Activated T-cell treated with anti-CD3 and anti-CD28 coated beads, Interleukin-2, amount 50 U/mL, for 4 hours (primary cell): ENCODE results near the gene KCNH1. TPM values are rescaled to one million over a fixed set of nuclear protein-coding genes. Genes with fewer than 3 reads are reported as not detected.
"Not testable (repeated sequence)": the region's sequence is repeated elsewhere in the genome, so short reads cannot be mapped to it uniquely, and the experiment has no call there.

Source experiments
- ATAC-seq, 2 donors: fragments of 200-7000 bp; cut with Tn5 transposase; one replicate each; pipeline ENCODE4 v1.10.0; 2021
- DNase-seq: peaks from one replicate; pipeline ENCODE4 v3.0.0-alpha.2; 2020
- H3K27me3 Mint-ChIP-seq: one replicate; pipeline ENCODE4 v1.8.0; 2021; ENCODE audit warnings: low read depth, mixed read lengths
- H3K36me3 Mint-ChIP-seq: one replicate; pipeline ENCODE4 v1.8.0; 2022; ENCODE audit warnings: mixed read lengths; ENCODE audit not compliant: insufficient read depth
- H3K4me1 Mint-ChIP-seq: one replicate; pipeline ENCODE4 v1.8.0; 2021; ENCODE audit warnings: low read depth, mixed read lengths
- H3K4me3 Mint-ChIP-seq: one replicate; pipeline ENCODE4 v1.8.0; 2021; ENCODE audit warnings: mild to moderate bottlenecking, moderate library complexity, mixed read lengths
- H3K9me3 Mint-ChIP-seq: one replicate; pipeline ENCODE4 v1.8.0; 2021; ENCODE audit warnings: mixed read lengths
- total RNA-seq, 3 donors: library from RNA; stranded (reverse); gene quantifications; one replicate each; pipeline ENCODE4 v1.2.1, GENCODE V29; 2021

Gene KCNH1
- total RNA-seq, 3 donors from 2014 or later: not detected

DNA sequence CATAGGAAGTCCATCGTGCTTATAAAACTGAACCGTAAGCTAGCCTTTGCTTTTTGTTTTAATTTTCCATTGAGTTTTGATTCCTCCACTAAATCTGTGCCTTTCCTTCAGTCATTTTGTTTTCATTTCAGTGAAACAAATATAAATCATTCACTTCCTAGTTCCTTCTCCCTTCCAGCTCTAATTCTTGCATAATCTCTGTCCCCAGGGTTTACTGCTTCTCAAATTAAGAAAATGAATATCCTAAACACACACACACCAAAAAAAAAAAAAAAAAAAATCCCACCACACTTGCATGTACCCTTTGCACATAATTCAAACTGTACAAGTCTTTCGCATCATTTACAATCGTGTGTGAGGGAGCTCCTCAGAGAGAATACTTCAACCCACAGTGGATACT is 6.8 kb downstream of the KCNH1 start:
- Mint-ChIP-seq H3K9me3 (no peaks in the 10 kb centered on the region), H3K4me3 (no peak overlapping the region), H3K4me1 (no peaks in the 10 kb centered on the region), H3K36me3 (no peaks in the 10 kb centered on the region), H3K27me3 (peaks cover 37% of the 10 kb centered on the region)
- DNase-seq (no peak), ATAC-seq (no peak)

DNA sequence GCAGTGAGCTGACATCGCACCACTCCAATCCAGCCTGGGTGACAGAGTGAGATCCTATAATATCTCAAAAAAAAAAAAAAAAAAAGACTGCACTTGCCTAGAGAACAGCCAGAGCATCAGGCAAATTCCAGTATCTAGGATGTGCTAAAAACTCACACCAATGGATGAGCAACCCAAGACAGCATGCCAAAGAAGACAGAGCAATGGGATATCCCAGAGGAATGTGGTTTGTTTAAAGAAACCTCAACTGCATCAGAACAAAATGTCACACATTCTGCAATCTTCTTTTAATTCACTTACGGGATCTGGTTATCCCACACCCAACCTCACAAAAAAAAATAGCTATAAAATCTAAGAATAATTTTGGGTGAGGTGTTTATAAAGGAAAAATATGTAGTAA is 7.3 kb downstream of the KCNH1 start:
- no peak for ATAC-seq
- no peak for DNase-seq
- no peaks in the 10 kb centered on the region for H3K4me1 Mint-ChIP-seq
- H3K4me3 Mint-ChIP-seq: no peak overlapping the region
- no peaks in the 10 kb centered on the region for H3K36me3 Mint-ChIP-seq
- H3K27me3 Mint-ChIP-seq: peaks cover 34% of the 10 kb centered on the region
- no peaks in the 10 kb centered on the region for H3K9me3 Mint-ChIP-seq

DNA sequence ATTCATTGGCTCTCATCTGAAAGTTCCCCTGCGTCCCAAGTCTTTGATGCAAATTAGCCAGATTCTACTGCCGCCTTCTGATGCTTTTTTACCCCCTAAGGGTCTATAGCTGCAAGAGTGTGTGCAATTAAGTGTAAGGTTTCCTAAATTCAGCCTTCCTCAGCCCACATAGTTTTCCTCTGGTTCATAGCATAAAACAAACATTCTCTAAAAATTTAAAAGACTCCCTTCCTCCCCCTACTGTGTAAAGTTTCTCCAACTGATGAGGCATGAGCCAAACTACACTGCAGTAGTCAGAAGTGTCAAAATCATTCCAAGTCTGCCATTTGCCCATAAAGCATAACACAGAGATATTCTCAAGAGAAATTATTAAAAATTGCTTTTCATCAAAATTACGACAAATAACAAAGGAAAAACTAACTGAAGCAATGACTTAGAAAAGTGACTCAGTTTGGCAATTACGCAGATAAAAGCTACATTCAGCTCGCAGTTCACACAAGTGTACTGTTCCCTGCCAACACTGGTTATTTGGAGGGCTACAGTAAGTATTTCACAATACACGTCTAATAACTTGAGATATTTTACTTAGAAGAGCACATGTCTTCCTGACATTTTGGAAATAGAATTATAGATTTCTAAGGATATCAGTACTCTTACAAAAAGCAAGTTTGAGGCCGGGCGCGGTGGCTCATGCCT is 15.4 kb downstream of the KCNH1 start:
- H3K27me3 Mint-ChIP-seq: peaks cover 47% of the 10 kb centered on the region
- no peaks in the 10 kb centered on the region for H3K36me3 Mint-ChIP-seq
- no peak for ATAC-seq

DNA sequence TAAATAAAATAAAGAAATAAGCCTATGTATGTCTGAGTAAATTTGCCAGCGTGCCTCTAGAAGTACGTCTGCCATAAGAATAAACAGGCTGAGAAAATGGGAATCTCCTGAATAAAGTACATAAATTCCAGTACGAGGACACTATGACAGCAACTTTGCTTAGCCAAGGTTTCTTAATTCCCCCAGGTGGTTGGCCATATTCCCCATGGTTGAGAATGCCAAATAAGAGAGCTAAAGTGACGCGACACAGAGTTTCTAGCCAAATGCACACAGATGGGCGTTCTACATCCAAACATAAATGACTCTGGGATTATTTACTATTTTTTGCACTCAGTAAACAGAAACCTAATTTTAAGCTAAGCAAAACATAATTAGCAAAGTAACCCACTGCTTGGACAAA is 19.5 kb downstream of the KCNH1 start:
- peaks cover 32% of the 10 kb centered on the region for H3K27me3 Mint-ChIP-seq
- H3K4me3 Mint-ChIP-seq: no peak overlapping the region
- no peak for DNase-seq
- H3K4me1 Mint-ChIP-seq: no peaks in the 10 kb centered on the region
- no peak for ATAC-seq
- H3K9me3 Mint-ChIP-seq: peaks cover 5% of the 10 kb centered on the region
- no peaks in the 10 kb centered on the region for H3K36me3 Mint-ChIP-seq

More for the DNA sequence above, 15.4 kb downstream of the KCNH1 start:
- Mint-ChIP-seq H3K4me1 (no peaks in the 10 kb centered on the region), H3K9me3 (no peaks in the 10 kb centered on the region), H3K4me3 (no peak overlapping the region)
- no peak for DNase-seq

DNA sequence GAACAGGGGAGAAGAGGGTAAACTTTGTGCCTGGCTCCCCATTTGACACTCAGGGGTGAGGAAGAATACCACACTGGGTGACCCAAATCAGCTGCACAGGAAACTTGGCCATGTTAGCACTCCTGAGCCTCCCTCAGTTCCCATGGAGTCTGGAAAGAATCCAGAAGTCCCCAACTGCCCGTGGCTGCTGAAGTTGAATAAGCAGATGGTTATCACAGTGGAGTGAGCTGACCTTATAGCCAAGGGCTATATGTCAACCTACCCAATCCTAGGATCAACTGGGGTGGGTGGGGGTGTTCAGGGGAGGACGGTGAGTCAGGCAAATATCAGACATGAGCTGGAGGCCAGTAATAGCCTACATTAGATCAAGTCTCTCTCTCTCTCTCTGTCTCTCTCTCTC is 20.4 kb downstream of the KCNH1 start:
- ATAC-seq (no peak), DNase-seq (no peak)
- Mint-ChIP-seq H3K4me1 (no peaks in the 10 kb centered on the region), H3K4me3 (no peak overlapping the region), H3K9me3 (peaks cover 5% of the 10 kb centered on the region), H3K27me3 (peaks cover 26% of the 10 kb centered on the region), H3K36me3 (no peaks in the 10 kb centered on the region)

DNA sequence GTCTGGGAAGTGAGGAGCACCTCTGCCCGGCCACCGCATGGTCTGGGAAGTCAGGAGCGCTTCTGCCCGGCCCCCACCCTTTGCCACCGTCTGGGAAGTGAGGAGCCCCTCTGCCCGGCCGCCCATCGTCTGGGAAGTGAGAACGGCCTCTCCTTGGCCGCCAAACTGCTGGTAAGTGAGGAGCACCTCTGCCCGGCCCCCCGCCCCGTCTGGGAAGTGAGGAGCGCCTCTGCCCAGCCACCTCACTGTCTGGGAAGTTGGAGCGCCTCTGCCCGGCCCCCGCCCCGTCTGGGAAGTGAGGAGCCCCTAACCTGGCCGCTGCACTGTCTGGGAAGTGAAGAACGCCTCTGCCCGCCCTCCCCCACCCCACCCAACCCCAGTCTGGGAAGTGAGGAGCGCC is 22.6 kb downstream of the KCNH1 start:
- ATAC-seq: no peak
- Mint-ChIP-seq H3K9me3 (peaks cover 5% of the 10 kb centered on the region), H3K27me3 (peaks cover 19% of the 10 kb centered on the region)

DNA sequence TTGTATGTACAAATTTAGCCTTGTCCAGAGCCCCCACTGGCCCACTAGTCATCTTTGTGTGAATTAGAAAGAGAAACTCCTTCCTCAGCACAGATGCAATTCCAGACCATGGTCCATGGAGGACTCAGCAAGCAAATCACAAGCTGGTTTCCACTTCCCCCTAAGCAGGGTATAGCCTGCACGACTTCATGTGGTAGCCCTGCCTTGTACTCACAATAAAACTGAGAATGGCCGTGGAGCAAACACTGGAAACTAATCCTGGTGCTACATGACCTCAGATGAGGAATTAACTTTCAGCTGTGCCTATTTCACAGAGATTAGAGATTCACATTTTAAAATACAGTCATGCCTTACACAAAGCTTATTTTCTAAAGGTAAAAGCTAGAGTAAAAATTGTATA is 32.5 kb downstream of the KCNH1 start:
- H3K27me3 Mint-ChIP-seq: peaks cover 15% of the 10 kb centered on the region
- H3K36me3 Mint-ChIP-seq: no peaks in the 10 kb centered on the region
- H3K4me1 Mint-ChIP-seq: no peaks in the 10 kb centered on the region
- no peak overlapping the region for H3K4me3 Mint-ChIP-seq
- no peak for DNase-seq
- no peak for ATAC-seq
- no peaks in the 10 kb centered on the region for H3K9me3 Mint-ChIP-seq

More for the DNA sequence above, 22.6 kb downstream of the KCNH1 start:
- Mint-ChIP-seq H3K4me1 (no peaks in the 10 kb centered on the region), H3K36me3 (no peaks in the 10 kb centered on the region), H3K4me3 (no peak overlapping the region)
- DNase-seq: no peak

DNA sequence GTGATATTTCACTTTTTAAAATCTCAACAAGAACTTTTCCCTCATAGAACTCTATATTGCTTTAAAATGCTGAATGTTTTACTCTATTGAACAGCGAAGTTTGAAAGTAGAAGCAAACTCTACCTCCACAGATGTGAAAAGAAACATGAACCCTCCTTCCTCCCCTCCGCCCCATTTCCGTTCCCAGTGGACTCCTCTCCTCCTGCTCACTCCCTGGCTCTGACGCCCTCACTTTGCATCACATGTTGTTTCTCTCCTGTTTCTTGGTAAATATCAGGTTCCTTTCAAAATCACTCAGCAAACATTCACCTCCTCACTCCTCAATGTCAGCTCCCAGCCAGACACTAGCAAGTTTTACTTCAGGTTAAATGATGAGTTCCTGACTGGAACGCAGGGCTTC is 34.6 kb downstream of the KCNH1 start:
- DNase-seq (no peak), ATAC-seq (no peak)
- Mint-ChIP-seq H3K27me3 (peaks cover 21% of the 10 kb centered on the region), H3K4me1 (no peaks in the 10 kb centered on the region), H3K9me3 (no peaks in the 10 kb centered on the region), H3K36me3 (no peaks in the 10 kb centered on the region), H3K4me3 (no peak overlapping the region)

DNA sequence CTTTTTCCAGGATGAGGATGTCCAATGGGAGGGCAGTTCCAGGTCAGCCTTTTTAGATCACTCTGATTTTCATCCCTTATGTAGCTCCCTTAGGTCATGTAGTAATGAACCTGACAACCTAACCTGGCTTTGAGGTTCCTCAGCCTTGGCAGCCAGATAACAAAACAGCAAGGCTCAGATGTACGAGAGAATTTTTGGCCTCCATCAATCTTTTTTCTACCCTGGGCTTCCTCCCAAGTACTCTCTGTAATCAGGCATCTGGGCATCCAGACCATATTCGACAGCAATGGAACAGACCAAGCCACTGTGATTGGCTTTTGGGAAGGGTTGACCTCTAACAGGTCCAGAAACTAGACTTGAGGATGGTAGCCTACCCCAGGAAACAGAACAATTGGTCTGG is 38.6 kb downstream of the KCNH1 start:
- H3K36me3 Mint-ChIP-seq: no peaks in the 10 kb centered on the region
- DNase-seq: no peak
- no peaks in the 10 kb centered on the region for H3K4me1 Mint-ChIP-seq
- peaks cover 23% of the 10 kb centered on the region for H3K27me3 Mint-ChIP-seq
- ATAC-seq: no peak
- no peaks in the 10 kb centered on the region for H3K9me3 Mint-ChIP-seq
- H3K4me3 Mint-ChIP-seq: no peak overlapping the region

DNA sequence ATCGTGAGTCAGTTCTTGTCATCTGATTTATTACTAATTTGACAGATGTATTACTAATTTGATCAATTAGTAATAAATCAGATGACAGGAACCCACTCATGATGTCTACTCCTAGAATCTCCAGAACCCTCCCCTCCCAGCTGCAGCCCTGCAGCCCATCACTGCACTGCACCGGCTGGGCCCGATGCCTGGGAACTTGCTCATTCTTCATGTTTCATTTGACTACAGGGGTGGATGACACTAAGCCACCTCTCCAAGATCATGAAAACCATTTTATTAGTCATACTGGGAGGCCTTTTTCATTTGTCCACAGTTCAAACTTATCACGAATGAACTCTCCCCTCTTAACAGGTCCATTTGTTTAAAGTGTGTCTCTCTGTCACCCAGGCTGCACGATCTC is 41.0 kb downstream of the KCNH1 start:
- DNase-seq: no peak
- no peaks in the 10 kb centered on the region for H3K36me3 Mint-ChIP-seq
- H3K9me3 Mint-ChIP-seq: no peaks in the 10 kb centered on the region
- peaks cover 22% of the 10 kb centered on the region for H3K27me3 Mint-ChIP-seq
- H3K4me1 Mint-ChIP-seq: no peaks in the 10 kb centered on the region
- no peak overlapping the region for H3K4me3 Mint-ChIP-seq
- no peak for ATAC-seq

DNA sequence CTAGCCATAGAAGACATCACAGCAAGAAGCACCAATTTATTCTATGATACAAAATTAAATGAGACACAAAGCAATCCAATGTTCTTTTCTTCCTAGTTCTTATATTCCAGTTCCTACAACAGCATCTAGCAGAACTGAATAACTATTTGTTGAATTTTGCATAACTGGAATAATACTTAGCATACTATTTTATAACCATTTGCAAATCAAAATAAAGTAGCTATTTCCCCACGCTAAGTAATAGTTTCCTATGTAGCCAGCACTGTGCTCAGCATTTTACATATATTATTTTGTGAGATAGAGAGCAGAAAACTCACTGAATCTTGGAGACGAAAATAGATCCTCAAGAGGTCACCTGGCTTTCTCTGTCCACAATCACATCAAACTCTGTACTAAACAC is 42.1 kb downstream of the KCNH1 start:
- Mint-ChIP-seq H3K4me3 (no peak overlapping the region), H3K36me3 (no peaks in the 10 kb centered on the region), H3K27me3 (peaks cover 18% of the 10 kb centered on the region), H3K9me3 (no peaks in the 10 kb centered on the region), H3K4me1 (no peaks in the 10 kb centered on the region)
- ATAC-seq (no peak), DNase-seq (no peak)

DNA sequence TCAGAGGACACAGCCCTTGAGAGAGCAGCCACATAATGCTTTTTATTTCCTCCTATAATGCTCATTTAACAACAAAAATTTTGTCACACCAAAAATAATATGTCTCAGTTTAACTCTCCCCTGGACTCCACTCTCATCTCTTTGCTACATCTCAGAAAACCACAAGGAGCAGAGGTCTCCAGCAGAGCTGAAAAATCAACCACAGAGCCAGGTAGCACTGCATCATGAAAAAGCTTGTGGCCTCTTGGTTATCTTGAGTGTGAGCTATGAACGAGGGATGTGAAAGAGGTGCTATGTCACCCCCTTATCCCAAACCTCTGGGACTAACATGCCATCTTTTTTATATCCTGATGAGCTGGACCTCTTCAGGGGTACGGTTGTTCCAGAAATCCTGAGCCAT is 44.4 kb downstream of the KCNH1 start:
- H3K27me3 Mint-ChIP-seq: peaks cover 20% of the 10 kb centered on the region
- no peaks in the 10 kb centered on the region for H3K9me3 Mint-ChIP-seq
- ATAC-seq: no peak
- DNase-seq: no peak
- H3K36me3 Mint-ChIP-seq: no peaks in the 10 kb centered on the region
- no peak overlapping the region for H3K4me3 Mint-ChIP-seq
- H3K4me1 Mint-ChIP-seq: no peaks in the 10 kb centered on the region

DNA sequence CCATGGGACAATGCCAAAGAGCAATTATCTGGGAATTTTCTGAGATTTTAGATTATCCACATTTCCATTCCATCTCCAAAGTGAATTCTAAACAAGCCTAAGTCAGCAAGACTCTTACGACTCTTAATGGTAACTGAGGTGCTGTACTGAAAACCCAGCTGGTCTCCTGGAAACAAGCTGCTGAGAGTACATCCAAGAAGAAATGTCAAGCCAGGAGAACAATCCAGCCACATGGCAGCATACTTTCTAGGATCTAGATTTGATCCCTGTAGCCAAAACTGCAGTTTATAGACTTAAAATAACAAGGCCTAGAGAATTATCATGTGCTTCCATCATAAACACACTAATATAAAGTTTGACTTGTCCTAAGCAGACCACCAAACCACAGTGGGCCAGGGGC is 45.8 kb downstream of the KCNH1 start:
- DNase-seq: no peak
- no peaks in the 10 kb centered on the region for H3K4me1 Mint-ChIP-seq
- H3K27me3 Mint-ChIP-seq: peaks cover 13% of the 10 kb centered on the region
- H3K36me3 Mint-ChIP-seq: no peaks in the 10 kb centered on the region
- no peaks in the 10 kb centered on the region for H3K9me3 Mint-ChIP-seq
- ATAC-seq: no peak
- no peak overlapping the region for H3K4me3 Mint-ChIP-seq

DNA sequence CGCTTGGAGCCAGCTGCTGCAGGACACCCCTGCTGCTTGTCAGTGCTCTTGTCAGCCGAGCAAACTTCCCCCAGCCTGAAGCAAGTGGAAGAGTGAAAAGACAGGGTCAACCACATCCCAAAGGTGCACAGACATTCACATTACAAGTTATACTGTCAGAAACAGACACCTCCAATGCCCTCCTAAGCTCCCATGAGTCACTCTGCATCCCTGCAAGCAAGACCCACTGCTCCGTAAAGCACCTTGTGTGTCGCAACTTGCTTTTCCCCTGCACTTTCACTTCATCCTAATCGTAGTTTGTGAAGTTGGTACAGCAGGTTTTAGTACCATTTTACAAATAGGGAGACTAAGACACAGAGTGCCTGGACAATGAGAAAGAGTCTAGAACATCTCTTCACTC is 51.1 kb downstream of the KCNH1 start:
- Mint-ChIP-seq H3K4me3 (no peak overlapping the region), H3K4me1 (no peaks in the 10 kb centered on the region), H3K9me3 (no peaks in the 10 kb centered on the region), H3K27me3 (peaks cover 5% of the 10 kb centered on the region), H3K36me3 (no peaks in the 10 kb centered on the region)
- no peak for DNase-seq
- ATAC-seq: no peak

DNA sequence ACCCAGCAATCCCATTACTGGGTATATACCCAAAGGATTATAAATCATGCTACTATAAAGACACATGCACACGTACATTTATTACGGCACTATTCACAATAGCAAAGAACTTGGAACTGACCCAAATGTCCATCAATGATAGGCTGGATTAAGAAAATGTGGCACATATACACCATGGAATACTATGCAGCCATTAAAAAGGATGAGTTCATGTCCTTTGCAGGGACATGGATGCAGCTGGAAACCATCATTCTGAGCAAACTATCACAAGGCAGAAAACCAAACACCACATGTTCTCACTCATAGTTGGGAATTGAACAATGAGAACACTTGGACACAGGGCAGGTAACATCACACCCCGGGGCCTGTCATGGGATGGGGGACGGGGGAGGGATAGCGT is 52.5 kb downstream of the KCNH1 start:
- ATAC-seq: not testable (repeated sequence)

DNA sequence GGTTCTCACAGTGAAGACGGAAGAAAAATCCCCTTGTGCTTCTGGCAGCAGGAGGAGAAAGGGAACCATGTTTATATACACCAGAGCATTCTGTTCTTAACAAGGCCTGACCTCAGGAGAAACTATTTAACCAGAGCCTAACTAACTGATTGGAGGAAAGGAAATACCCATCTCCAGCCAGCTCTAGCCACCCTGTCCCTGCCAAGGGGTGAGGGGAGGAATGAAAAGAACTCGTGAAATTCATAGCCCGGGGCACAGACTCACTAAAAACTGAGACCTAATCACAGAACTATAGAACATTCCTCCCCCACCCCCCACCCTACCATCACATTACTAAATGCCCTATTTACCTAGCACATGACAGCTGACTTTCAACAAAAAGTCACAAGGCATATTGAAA is 65.0 kb downstream of the KCNH1 start:
- H3K4me3 Mint-ChIP-seq: no peak overlapping the region
- no peaks in the 10 kb centered on the region for H3K4me1 Mint-ChIP-seq
- H3K36me3 Mint-ChIP-seq: peaks cover 3% of the 10 kb centered on the region
- peaks cover 2% of the 10 kb centered on the region for H3K27me3 Mint-ChIP-seq
- ATAC-seq (no peak), DNase-seq (no peak)
- no peaks in the 10 kb centered on the region for H3K9me3 Mint-ChIP-seq

More for the DNA sequence above, 52.5 kb downstream of the KCNH1 start:
- H3K9me3 Mint-ChIP-seq, DNase-seq, H3K4me1 Mint-ChIP-seq, H3K36me3 Mint-ChIP-seq, H3K4me3 Mint-ChIP-seq, H3K27me3 Mint-ChIP-seq: not testable (repeated sequence)
